Endodermal cell (in vitro differentiated cells): ENCODE measurements around the gene C9orf57. TPM values are rescaled to one million over a fixed set of nuclear protein-coding genes. Genes with fewer than 3 reads are reported as not detected.

Experiments
- total RNA-seq, 2 donors: library from RNA; stranded (reverse); fragmentation: NEBNext Ultra II Directional in 1 of 2; extraction: Animal tissue kit (Norgen Biotek cat#: 25700) in 1 of 2; gene quantifications; 2 replicates in 1 of 2; 3 replicates in 1 of 2; pipeline ENCODE4 v1.2.1, GENCODE V29; 2021

C9orf57 gene
- total RNA-seq, 2 donors from 2014 or later, result not detected

Other genes with a start within 250 kb of the C9orf57 start
- 10 to 100 TPM; 32.3 to 44.9 TPM for gene ABHD17B, start 149.4 kb downstream of the C9orf57 start, total RNA-seq
- gene C9orf85, start 149.0 kb downstream of the C9orf57 start, total RNA-seq, result 1 to 10 TPM; 7.5 to 9.3 TPM
- 1 to 10 TPM; 2.5 to 6.9 TPM for gene GDA, start 88.8 kb upstream of the C9orf57 start, total RNA-seq